ENCODE measurements around the gene PRLR. TPM values are rescaled to one million over a fixed set of nuclear protein-coding genes. Genes with fewer than 3 reads are reported as not detected.
A peak's percentile ranks its signal among the peaks of the same experiment; 100 is the strongest.

PRLR gene
- total RNA-seq, 2 donors from 2014 or later = 0.73 to 2.1 TPM

- DNase-seq (no peak), ATAC-seq (no peak)
- intact Hi-C loops (cut with DNase I) = no loop called here
Observed at GRCh38 chr5:35172533-35172932, 57.8 kb downstream of the PRLR start.

- ATAC-seq (no peak), DNase-seq (no peak)
- intact Hi-C loops (cut with DNase I) = no loop called here
Observed at GRCh38 chr5:35171991-35172390, 58.3 kb downstream of the PRLR start.

GRCh38 chr5:35171078-35171477 is 59.2 kb downstream of the PRLR start:
- intact Hi-C loops (cut with DNase I) = no loop called here
- ATAC-seq (no peak), DNase-seq (no peak)

- intact Hi-C loops (cut with DNase I) = no loop called here
- no peak for DNase-seq
- no peak for ATAC-seq
Observed at GRCh38 chr5:35166043-35166442, 64.2 kb downstream of the PRLR start.

GRCh38 chr5:35164860-35165542 is 65.3 kb downstream of the PRLR start:
- intact Hi-C loops (cut with DNase I) = no loop called here
- no peak for DNase-seq
- ATAC-seq = no peak

GRCh38 chr5:35163710-35164033 is 66.6 kb downstream of the PRLR start:
- DNase-seq (no peak), ATAC-seq (no peak)
- intact Hi-C loops (cut with DNase I) = no loop called here

GRCh38 chr5:35162848-35163709 is 67.2 kb downstream of the PRLR start:
- no peak for ATAC-seq
- intact Hi-C loops (cut with DNase I) = no loop called here
- DNase-seq = no peak

GRCh38 chr5:35161652-35162273 is 68.5 kb downstream of the PRLR start:
- no peak for DNase-seq
- intact Hi-C loops (cut with DNase I) = no loop called here
- ATAC-seq = peak in 1 of 2 donors; percentile 42

GRCh38 chr5:35160486-35161116 is 69.7 kb downstream of the PRLR start:
- DNase-seq (no peak), ATAC-seq (no peak)
- intact Hi-C loops (cut with DNase I) = no loop called here

GRCh38 chr5:35159370-35159742 is 70.9 kb downstream of the PRLR start:
- DNase-seq = no peak
- intact Hi-C loops (cut with DNase I) = no loop called here
- peak; percentile 33 to 77 for ATAC-seq

GRCh38 chr5:35158622-35159369 is 71.5 kb downstream of the PRLR start:
- ATAC-seq = peak; percentile 51 to 57

GRCh38 chr5:35158204-35158603 is 72.1 kb downstream of the PRLR start:
- intact Hi-C loops (cut with DNase I) = no loop called here
- ATAC-seq = no peak
- no peak for DNase-seq

More at GRCh38 chr5:35158622-35159369, 71.5 kb downstream of the PRLR start:
- intact Hi-C loops (cut with DNase I) = no loop called here
- no peak for DNase-seq

GRCh38 chr5:35153375-35153932 is 76.8 kb downstream of the PRLR start:
- ATAC-seq = no peak
- intact Hi-C loops (cut with DNase I) = no loop called here
- DNase-seq = no peak

- DNase-seq (no peak), ATAC-seq (no peak)
- intact Hi-C loops (cut with DNase I) = no loop called here
Observed at GRCh38 chr5:35152733-35153132, 77.6 kb downstream of the PRLR start.

- ATAC-seq (peak in 1 of 2 donors; percentile 33), DNase-seq (no peak)
- intact Hi-C loops (cut with DNase I) = no loop called here
Observed at GRCh38 chr5:35151146-35151920, 79.0 kb downstream of the PRLR start.

GRCh38 chr5:35149041-35149440 is 81.2 kb downstream of the PRLR start:
- intact Hi-C loops (cut with DNase I) = no loop called here
- DNase-seq (no peak), ATAC-seq (no peak)

GRCh38 chr5:35146406-35146805 is 83.9 kb downstream of the PRLR start:
- ATAC-seq (no peak), DNase-seq (no peak)
- intact Hi-C loops (cut with DNase I) = no loop called here

GRCh38 chr5:35145691-35146317 is 84.5 kb downstream of the PRLR start:
- intact Hi-C loops (cut with DNase I) = no loop called here
- no peak for ATAC-seq

More at GRCh38 chr5:35145691-35146317, 84.5 kb downstream of the PRLR start:
- DNase-seq = no peak
